Measurements from ENCODE around the gene PCED1B.
"Not testable (repeated sequence)": the region's sequence is repeated elsewhere in the genome, so short reads cannot be mapped to it uniquely, and the experiment has no call there.

Gene PCED1B, protein sequence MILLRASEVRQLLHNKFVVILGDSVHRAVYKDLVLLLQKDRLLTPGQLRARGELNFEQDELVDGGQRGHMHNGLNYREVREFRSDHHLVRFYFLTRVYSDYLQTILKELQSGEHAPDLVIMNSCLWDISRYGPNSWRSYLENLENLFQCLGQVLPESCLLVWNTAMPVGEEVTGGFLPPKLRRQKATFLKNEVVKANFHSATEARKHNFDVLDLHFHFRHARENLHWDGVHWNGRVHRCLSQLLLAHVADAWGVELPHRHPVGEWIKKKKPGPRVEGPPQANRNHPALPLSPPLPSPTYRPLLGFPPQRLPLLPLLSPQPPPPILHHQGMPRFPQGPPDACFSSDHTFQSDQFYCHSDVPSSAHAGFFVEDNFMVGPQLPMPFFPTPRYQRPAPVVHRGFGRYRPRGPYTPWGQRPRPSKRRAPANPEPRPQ

DNA sequence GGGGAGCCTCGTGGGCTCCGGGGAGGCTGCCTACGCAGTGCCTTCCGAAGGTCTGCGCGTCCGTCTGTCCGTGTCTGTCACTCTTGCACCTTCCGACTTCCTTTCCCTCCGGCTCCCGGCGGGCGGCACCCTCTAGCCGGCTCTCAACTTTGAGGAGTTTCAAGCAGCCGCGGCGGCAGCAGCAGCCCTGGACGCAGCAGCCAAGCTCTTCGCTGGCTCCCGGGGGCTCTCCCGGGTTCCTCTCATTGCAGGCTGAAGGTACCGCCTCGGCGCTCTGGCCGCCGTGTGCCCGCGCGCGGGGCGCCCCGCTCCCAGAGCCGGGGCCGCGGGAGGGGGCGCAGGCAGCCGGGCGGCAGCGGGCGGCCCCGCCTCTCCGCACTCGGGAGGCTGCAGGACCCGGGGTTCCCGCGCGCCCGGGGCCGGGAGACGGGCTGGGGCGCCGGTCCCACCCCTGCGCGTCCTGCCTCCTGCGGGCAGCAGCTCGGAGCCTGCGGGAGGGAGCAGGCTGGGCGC, at the start of gene PCED1B, which contains the start of gene AMIGO2:
TSS of gene PCED1B (plus strand) at position 154 of the 513 bp plus-strand sequence. CDS start 155,443 bp downstream, outside the sequence.
TSS of gene AMIGO2 (minus strand) at position 492 of the 513 bp plus-strand sequence. CDS start 957 bp downstream, outside the sequence.
- DNase-seq (ENCODE audit: low read depth), result peak; percentile 37

DNA sequence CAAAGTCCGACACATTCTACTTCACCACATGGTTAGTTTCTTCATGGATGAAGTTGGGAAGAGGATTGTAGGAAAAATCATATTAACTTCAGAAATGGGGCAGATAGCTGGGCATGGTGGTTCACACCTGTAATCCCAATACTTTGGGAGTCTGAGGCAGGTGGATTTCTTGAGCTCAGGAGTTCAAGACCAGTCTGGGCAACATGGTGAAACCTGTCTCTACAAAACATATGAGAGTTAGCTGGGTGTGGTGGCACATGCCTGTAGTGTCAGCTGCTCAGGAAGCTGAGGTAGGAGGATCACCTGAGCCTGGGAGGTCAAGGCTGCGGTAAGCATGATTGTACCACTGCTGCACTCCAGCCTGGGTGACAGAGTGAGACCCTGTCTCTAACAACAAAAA, 49.5 kb upstream of the PCED1B start:
- no peak for DNase-seq (ENCODE audit: low read depth)

DNA sequence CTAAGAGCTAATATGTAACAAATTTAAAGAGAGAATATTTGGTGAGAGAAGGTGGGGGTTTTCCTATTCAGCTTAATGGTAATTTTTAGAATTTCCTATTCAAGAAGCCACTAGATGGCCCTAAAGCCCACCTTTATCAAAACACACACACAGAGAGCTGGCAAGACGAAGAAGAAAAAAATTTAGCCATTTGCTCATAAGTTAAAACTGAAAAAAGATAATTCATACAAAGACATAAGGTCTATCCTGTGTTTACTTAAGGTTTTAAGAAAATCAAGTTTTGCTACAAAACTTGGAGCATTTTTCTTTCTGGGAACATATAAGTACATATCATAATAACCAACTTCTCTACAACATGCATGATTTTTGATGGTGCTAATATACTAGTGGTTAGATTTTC, 46.8 kb upstream of the PCED1B start:
- no peak for DNase-seq (ENCODE audit: low read depth)

DNA sequence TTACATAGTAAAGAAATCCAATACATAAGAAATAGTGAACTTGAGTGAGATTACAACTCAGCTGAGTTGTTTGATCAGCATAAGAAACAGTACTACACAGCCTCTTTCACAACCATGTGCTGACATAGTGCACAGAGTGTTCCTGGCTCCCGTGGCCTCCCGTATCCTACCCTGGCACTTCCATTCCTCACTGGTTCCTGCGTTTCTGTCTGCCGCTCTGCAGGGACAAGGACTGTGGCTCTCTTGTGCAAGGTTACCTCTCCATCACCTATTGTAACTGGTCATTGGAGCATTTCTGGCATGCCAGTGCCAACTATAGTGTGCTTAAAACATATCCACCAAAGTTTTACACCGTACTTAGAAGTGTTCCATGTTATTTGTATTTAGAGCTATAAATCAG, 46.3 kb upstream of the PCED1B start:
- no peak for DNase-seq (ENCODE audit: low read depth)

DNA sequence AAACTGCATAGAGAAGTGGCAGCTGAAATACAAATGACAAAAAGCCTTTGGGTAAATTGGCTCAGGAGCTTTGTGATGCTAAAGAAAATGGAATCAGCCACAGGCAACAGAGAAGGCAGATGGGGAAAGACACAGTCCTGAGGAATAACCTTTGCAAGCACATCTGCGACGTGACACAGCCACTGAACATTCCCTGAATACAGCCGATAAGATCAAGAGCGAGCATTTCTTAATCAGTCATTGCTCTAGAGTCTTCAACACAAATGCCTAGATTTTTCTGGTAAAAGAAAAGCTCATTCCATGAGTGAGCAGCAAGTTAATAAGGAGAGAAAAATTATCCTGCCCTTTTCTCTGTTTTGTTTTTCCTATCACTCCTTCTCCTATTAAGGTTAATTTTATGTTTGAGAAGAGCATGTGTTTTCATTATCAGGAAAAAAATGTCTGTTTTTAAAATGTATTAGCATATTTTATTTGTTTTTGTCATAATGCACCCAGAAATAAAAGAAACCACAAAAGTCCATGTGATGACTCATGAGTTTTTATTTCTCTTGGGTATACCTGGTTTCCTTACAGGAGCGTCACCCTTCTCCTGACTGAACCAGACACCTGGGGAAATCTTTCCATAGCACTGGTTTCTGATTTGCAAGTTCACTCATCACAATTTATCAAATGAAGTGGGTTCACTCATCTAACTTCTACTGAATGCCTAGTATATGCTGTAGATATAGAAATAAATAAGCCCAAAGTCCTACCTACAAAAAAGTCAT, 45.4 kb upstream of the PCED1B start:
- DNase-seq (ENCODE audit: low read depth), result no peak

DNA sequence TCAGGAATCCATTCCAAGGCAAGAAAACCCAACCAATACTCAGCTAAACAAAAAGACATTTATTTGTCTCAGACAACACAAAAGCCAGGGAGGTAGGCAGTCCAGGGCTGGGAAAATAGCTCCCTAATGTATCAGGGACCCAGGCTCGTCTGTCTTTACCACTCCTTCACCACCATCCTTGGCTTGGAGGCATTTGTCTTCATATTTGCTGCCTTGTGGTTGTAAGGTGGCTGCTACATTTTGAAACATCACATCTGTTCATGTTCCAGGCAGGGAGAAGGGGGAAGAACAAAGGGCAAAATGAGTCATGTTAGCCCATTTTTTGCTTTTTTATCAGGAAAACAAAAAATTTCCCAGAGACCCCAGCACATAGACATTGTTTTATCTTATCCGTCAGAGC, 44.8 kb upstream of the PCED1B start:
- DNase-seq (ENCODE audit: low read depth), result no peak

DNA sequence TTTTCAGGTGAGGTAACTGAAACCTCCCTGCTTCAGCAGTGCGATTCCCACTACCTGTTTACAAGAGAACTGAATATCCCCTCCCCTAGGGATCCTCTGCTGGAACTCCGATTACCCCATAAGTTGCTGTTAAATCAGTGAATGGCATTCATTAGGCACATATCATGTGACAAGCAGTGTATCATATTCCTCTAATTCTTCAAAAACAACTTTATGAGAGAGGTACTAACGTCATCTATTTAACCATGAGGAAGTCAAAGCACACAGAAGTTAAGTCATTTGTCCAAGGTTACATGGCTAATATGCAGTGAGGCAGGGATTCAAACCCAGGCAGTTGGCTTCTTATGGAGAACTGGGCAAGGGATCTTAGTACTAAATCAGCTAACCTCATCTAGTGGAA, 43.9 kb upstream of the PCED1B start:
- no peak for DNase-seq (ENCODE audit: low read depth)

DNA sequence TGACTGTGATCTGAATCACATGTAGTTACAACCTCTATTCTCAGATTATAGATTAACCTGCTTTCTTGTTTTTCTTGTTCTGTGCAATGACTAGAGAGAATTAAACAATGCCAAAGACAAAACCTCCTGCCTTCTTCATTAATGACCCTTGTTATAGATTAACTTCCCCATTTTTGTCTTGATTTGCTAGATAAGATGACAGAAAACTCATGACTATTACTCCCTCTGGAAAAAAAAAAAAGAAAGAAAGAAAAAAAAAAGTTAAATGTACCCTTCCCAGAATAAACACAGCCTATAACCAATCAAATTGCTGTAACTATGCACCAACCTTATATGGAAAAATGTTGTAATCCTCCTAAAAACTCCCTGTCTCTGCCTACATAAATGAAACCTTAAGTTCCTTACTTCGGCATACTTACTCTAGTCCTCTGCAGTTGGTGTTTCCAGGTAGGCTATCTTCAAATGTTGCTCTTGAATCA, 41.1 kb upstream of the PCED1B start:
- no peak for DNase-seq (ENCODE audit: low read depth)

DNA sequence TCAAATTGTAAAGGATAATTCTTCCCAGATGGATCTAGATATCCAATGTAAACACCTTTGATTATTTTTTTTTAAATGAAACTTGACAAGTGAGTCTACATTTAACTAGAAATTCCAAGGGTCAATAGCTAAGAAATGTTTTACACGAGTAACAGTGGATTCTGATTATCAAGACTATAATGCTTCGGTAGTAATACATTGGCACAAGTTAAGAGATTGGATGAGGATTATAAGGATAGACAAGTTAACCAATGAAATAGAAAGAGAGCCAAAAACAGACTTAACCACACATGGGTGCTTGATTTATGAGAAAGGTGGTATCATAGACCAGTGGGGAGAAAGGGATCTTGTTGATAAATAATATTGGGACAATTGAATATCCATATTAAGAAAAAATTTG, 40.3 kb upstream of the PCED1B start:
- no peak for DNase-seq (ENCODE audit: low read depth)

DNA sequence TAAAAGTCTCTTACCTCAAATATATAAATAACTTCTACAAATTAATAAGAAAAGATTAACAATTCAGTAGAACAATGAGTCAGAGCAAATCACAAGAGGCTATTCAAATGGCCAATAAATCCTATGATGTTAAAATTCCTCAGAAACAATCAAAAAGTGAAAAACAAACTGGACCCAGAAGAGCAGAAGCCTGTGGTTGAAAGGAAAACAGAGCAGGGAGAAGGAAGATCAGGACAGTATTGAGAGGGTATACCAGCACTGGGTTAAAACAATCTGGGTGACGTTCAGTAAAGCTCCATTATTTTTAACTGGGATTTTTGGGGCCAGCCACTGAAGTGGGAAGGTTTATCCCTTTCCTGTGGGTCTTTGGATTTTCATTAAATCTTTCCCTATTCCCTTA, 39.7 kb upstream of the PCED1B start:
- no peak for DNase-seq (ENCODE audit: low read depth)

DNA sequence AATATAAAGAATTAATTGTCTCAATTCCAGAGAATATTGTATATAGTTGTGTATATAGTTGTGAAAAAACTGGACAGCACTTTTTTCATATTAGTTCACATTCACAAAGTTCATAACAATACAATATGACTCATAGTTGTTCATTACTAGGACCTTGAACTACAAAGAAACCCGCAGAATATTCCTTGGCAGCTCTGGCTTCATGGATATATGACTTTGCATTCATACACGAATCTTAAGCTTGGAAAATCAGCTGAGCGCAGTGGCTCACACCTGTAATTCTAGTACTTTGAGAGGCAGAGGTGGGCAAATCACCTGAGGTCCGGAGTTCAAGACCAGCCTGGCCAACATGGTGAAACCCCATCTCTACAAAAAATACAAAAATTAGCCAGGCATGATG, 38.1 kb upstream of the PCED1B start:
- DNase-seq (ENCODE audit: low read depth), result no peak

DNA sequence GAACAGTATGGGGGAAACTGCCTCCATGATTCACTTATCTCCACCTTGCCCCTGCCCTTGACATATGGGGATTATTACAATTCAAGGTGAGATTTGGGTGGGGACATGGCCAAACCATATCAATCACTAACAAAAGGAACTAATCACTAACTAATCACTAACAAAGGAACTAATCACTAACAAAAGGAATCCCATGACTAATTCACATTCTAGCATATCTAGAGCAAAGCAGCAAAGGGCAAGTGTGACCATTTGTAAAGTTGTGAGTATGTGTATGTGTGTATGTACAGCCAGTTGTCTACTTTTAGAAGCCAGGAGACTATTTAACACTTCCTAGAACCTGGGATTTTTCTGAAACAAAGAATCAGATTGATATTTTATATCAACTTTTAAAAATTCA, 30.9 kb upstream of the PCED1B start:
- no peak for DNase-seq (ENCODE audit: low read depth)

DNA sequence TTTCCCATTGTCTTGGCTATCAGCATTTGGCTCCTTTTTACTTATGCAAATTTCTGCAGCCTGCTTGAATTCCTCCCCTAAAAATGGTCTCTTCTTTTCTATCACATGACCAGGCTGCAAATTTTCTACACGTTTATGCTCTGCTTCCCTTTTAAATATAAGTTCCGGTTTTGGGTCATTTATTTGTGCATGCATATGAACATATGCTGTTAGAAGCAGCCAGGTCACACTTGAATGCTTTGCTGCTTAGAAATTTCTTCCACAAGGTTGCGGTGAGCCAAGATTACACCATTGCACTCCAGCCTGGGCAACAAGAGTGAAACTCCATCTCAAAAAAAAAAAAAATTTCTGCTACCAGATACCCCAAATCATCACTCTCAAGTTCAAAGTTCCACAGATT, 28.1 kb upstream of the PCED1B start:
- DNase-seq (ENCODE audit: low read depth), result not testable (repeated sequence)

DNA sequence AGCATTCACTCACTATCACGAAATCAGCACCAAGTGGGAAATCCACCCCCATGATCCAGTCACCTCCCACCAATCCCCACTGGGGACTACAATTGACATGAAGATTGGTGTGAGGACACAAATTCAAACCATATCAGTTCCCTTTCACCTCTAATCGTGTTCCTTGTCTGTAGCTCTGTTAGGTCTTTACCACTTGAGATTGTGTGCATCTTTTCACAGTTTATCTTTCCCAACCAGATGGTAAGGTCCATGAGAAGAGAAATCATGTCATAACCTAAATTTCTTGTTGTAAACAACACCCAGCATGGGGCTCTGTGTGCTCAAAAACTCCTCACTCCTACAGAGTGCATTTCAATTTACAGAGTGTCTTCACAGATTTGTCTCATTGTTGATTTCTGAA, 27.1 kb upstream of the PCED1B start:
- DNase-seq (ENCODE audit: low read depth), result no peak

DNA sequence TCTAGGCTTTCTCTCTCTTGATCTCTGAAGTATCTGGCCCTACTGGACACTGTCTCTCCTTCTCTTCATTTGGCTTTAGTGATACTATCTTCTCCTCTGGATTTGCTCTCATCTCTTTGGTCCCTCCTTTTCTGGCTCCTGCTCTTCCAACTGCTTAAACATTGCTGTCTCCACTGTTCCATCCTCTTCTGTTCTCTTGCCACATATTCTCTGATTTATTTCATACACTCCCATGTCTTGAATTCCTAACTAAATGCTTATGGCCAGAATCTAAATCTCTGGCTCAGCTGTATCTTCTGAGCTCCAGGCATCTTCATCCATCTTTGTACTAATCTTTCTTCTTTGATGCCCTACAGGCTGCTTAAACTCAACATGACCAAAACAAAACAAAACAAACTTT, 25.5 kb upstream of the PCED1B start:
- no peak for DNase-seq (ENCODE audit: low read depth)

DNA sequence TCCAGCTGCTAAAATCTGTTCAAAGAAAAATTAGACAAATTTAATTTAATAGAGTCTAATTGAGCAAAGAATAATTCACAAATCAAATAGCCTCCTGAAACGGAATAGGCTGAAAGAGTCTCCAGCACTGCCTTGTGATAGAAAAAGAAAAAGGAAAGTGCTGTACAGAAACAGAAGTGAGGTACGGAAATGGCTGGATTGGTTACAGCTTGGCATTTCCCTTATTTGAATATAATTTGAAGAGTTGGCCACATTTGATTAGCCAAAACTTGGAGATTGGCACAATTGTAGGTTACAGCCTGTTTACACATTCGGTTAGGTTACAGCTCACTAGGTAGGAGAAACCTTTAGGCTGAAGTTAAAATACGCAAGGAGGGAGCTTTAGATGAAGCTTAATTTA, 24.8 kb upstream of the PCED1B start:
- DNase-seq (ENCODE audit: low read depth), result no peak

DNA sequence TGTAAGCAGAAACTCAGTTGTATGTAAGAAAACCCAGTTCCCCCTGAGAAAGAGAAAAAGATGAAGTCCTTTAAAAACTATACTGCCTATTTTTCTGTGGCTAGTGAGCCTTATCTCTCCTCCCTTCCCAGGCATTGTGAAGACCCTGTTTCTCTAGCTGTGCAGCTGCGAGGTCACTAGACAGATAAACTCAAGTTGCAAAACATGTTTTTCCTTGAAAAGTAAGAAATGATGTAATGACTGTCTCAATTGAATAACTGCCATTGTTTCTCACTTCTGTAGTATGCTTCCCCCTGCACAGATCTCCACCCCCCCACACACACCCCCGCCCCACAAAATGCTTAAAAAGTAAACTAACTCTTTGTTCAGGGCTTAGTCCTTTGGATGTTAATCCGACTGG, 23.6 kb upstream of the PCED1B start:
- DNase-seq (ENCODE audit: low read depth), result not testable (repeated sequence)

DNA sequence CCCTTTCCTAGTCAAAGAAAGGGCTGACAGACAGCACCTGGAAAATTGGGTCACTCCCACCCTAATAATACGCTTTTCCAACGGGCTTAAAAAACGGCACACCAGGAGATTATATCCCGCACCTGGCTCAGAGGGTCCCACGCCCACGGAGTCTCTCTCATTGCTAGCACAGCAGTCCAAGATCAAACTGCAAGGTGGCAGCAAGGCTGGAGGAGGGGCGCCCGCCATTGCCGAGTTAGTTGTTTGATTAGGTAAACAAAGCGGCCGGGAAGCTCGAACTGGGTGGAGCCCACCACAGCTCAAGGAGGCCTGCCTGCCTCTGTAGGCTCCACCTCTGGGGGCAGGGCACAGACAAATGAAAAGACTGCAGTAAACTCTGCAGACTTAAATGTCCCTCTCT, 22.5 kb upstream of the PCED1B start:
- DNase-seq (ENCODE audit: low read depth), result not testable (repeated sequence)

DNA sequence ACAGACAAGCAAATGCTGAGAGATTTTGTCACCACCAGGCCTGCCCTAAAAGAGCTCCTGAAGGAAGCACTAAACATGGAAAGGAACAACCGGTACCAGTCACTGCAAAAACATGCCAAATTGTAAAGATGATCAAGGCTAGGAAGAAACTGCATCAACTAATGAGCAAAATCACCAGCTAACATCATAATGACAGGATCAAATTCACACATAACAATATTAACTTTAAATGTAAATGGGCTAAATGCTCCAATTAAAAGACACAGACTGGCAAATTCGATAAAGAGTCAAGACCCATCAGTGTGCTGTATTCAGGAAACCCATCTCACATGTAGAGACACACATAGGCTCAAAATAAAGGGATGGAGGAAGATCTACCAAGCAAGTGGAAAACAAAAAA, 20.8 kb upstream of the PCED1B start:
- DNase-seq (ENCODE audit: low read depth), result not testable (repeated sequence)

DNA sequence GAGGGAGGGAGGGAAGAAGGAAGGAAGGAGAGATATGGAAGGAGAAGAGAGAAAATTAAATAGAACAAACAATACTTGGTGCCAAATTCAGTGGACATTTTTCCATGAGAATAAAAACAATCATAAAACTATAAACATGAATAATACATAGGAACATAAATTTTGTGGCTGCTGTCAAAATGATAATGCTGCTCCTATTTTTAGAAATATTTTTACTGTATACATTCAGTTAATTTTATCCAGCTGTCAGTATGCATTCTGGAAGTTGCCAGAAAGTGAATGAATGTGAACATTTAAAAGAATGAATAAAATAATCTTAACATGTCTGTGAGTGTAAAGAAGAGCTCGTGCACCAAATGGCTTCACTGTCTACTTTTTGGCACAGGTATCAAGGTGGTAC, 13.9 kb upstream of the PCED1B start:
- DNase-seq (ENCODE audit: low read depth), result no peak

DNA sequence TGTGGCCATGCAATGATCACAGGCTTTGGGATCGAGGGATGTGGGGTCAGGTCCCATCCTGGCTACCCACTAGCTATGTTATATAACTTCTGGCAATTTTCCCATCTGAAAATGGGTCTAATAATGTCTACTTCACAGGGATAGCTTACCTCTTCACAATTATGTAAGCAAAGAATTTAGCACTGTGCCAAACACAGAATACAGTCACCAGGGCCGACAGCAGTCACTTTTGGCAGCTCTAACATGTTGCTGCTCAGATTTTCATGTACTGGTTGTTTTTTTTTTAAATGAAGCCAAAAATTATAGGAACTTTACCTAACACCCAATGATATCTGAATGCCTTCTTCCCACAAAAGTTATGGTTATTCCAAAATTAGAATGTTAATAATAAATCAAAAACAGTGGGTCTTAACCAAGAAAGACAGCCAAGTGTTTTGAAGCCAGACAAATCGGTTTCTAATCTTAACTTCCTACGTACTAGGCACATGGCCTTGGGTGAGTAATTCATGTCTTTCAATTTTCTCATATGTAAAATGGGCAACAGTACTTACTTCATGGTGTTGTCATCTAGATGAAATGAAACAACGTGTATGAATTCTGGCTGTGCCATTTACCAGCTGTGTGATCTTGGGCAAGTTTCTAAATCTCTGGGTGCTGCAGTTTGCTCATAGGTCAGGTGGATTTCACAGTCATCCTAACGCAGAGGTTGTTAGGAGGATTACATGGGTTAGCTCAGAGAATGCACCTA, 13.0 kb upstream of the PCED1B start:
- DNase-seq (ENCODE audit: low read depth), result no peak

DNA sequence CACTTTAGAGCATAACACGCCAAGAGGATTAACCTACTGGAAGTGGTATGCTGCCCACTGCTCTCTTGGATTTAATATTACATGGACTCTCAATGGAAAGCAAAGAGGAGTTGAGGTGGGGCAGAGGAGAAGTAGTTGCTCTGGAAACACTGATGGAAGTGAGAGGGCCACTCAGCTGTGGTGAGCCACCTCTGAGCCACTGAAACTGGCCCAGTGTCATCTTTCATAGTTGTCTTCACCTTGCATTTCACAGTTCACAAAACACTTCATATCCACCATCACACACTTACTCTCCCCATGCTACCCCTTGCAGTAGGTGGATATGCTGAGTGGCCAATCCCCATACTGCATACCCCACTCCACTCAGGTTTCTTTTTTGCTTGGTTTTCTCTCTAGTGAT, 12.2 kb upstream of the PCED1B start:
- no peak for DNase-seq (ENCODE audit: low read depth)
